Smooth muscle cell of bladder (primary cell): Measurements from ENCODE around the gene PXN. TPM values are rescaled to one million over a fixed set of nuclear protein-coding genes. Genes with fewer than 3 reads are reported as not detected.

ENCODE experiments used
- total RNA-seq: library from RNA; depleted of rRNA; stranded (reverse); fragments of >200 nt; gene quantifications from 2 replicates; pipeline ENCODE4 v1.2.3, GENCODE V29; 2014

Gene PXN
- total RNA-seq, result 10.8 and 11.9 TPM in 2 replicates

GRCh38 chr12:120265473-120266179 is at the start of gene PXN:
PXN (minus strand) TSS chr12:120265730; CDS start chr12:120265629, 101 bp downstream.

GRCh38 chr12:120301962-120302815 is 36.7 kb upstream of the PXN start, which contains the start of gene SIRT4:
SIRT4 (plus strand) TSS chr12:120302321; CDS start chr12:120303562, 1,241 bp downstream.

GRCh38 chr12:120292661-120293531 is 27.4 kb upstream of the PXN start, which contains the start of gene RNU4-1:
RNU4-1 (minus strand) TSS chr12:120293237.

GRCh38 chr12:120194534-120195395 is 70.8 kb downstream of the PXN start, which contains the start of gene GCN1:
GCN1 (minus strand) TSS chr12:120194715; CDS start chr12:120194697, 18 bp downstream.

Other genes with a start within 250 kb of the PXN start
- gene RAB35, start 149.0 kb downstream of the PXN start, total RNA-seq, result 23.5 and 28.8 TPM in 2 replicates
- gene GCN1, start 71.0 kb downstream of the PXN start, total RNA-seq, result 72.4 and 102 TPM in 2 replicates
- gene RPLP0, start 64.6 kb downstream of the PXN start, total RNA-seq, result 3,887 and 5,015 TPM in 2 replicates
- under 0.01 TPM in 2 replicates for gene RNU4-2, start 26.2 kb upstream of the PXN start, total RNA-seq
- under 0.01 TPM in 1 of 2 replicates, not detected in the other for gene RNU4-1, start 27.5 kb upstream of the PXN start, total RNA-seq
- 1.00 and 2.5 TPM in 2 replicates for gene SIRT4, start 36.6 kb upstream of the PXN start, total RNA-seq
- not detected in 2 replicates for gene PLA2G1B, start 62.0 kb upstream of the PXN start, total RNA-seq
- gene MSI1, start 103.4 kb upstream of the PXN start, total RNA-seq, result not detected in 2 replicates
- 578 and 623 TPM in 2 replicates for gene COX6A1, start 172.4 kb upstream of the PXN start, total RNA-seq
- gene TRIAP1, start 180.7 kb upstream of the PXN start, total RNA-seq, result 17.9 and 26.0 TPM in 2 replicates
- 15.2 and 18.6 TPM in 2 replicates for gene GATC, start 180.7 kb upstream of the PXN start, total RNA-seq
- 236 and 304 TPM in 2 replicates for gene SRSF9, start 204.0 kb upstream of the PXN start, total RNA-seq
- 228 and 311 TPM in 2 replicates for gene DYNLL1, start 230.4 kb upstream of the PXN start, total RNA-seq